Muscle of leg (tissue), 11 donors: ENCODE results near the gene GPAM. TPM values are rescaled to one million over a fixed set of nuclear protein-coding genes. Genes with fewer than 3 reads are reported as not detected.

Experiments used
- DNase-seq: peaks from one replicate; pipeline ENCODE4 v3.0.0; 2013
- H3K27ac ChIP-seq: one replicate; pipeline ENCODE4 v1.5.1; 2013; ENCODE audit warnings: mild to moderate bottlenecking, low read length, control low read depth
- H3K27me3 ChIP-seq: one replicate; pipeline ENCODE4 v1.6.1; 2013; ENCODE audit warnings: low read length; ENCODE audit not compliant: control insufficient read depth, insufficient read depth
- H3K36me3 ChIP-seq: one replicate; pipeline ENCODE4 v1.6.1; 2013; ENCODE audit warnings: low read length; ENCODE audit not compliant: control insufficient read depth, insufficient read depth
- H3K4me1 ChIP-seq: one replicate; pipeline ENCODE4 v1.6.1; 2013; ENCODE audit warnings: low read length; ENCODE audit not compliant: control insufficient read depth, insufficient read depth
- H3K4me3 ChIP-seq: one replicate; pipeline ENCODE4 v1.5.1; 2013; ENCODE audit warnings: low read length, control low read depth
- H3K9me3 ChIP-seq: replicated peaks from 2 replicates; pipeline ENCODE4 v1.6.1; 2013; ENCODE audit warnings: low read depth, low read length; ENCODE audit not compliant: control insufficient read depth
- WGBS: methylation state at CpG from one replicate; pipeline ENCODE4 v1.1.5; 2013; ENCODE audit warnings: missing lambda C conversion rate; ENCODE audit not compliant: insufficient coverage; 5-methylcytosine and 5-hydroxymethylcytosine counted together
- polyA plus RNA-seq, 8 donors: library from polyadenylated mRNA; unstranded; fragments of 120-200 nt; gene quantifications; one replicate each; pipeline versions ENCODE4 v1.2.1 to v1.2.3, GENCODE V29; 2013; ENCODE audit warnings: inconsistent platforms in 1 of 8, low replicate concordance in 1 of 8; ENCODE audit not compliant: insufficient read length in 8 of 8, insufficient read depth in 1 of 8
- total RNA-seq: library from RNA; stranded (reverse); fragments of 120-200 nt; gene quantifications from one replicate; pipeline ENCODE4 v1.2.4, GENCODE V29; 2013

The GPAM gene
- total and polyA plus RNA-seq, 9 donors: 7.0 to 14.9 (median 10.4) TPM

GRCh38 chr10:112140110-112140970 lies 43.2 kb downstream of the GPAM start:
- H3K4me3 ChIP-seq: no peak overlapping the region
- DNase-seq: peak; percentile 55
- H3K36me3 ChIP-seq: no peaks in the 10 kb centered on the region
- H3K9me3 ChIP-seq: no peaks in the 10 kb centered on the region
- H3K4me1 ChIP-seq: peaks cover 11% of the 10 kb centered on the region
- H3K27ac ChIP-seq: no peak overlapping the region
- no peaks in the 10 kb centered on the region for H3K27me3 ChIP-seq
- WGBS: 19% methylated on average over 9 of the region's 11 CpGs

- 86% methylated on average over 4 of the region's 7 CpGs for WGBS
- H3K27me3 ChIP-seq: no peaks in the 10 kb centered on the region
- no peaks in the 10 kb centered on the region for H3K36me3 ChIP-seq
- DNase-seq: no peak
- H3K4me3 ChIP-seq: no peak overlapping the region
- no peak overlapping the region for H3K27ac ChIP-seq
- no peaks in the 10 kb centered on the region for H3K9me3 ChIP-seq
- H3K4me1 ChIP-seq: peaks cover 11% of the 10 kb centered on the region
These were observed 44.4 kb downstream of the GPAM start for GRCh38 chr10:112139176-112139575.

- Histone ChIP-seq H3K9me3 (no peaks in the 10 kb centered on the region), H3K27me3 (no peaks in the 10 kb centered on the region), H3K4me3 (no peak overlapping the region), H3K4me1 (peaks cover 15% of the 10 kb centered on the region), H3K27ac (no peak overlapping the region), H3K36me3 (no peaks in the 10 kb centered on the region)
- 34% methylated on average over 7 of the region's 13 CpGs for WGBS
- DNase-seq: peak; percentile 70
These were observed 46.2 kb downstream of the GPAM start for GRCh38 chr10:112137154-112137987.

DNA sequence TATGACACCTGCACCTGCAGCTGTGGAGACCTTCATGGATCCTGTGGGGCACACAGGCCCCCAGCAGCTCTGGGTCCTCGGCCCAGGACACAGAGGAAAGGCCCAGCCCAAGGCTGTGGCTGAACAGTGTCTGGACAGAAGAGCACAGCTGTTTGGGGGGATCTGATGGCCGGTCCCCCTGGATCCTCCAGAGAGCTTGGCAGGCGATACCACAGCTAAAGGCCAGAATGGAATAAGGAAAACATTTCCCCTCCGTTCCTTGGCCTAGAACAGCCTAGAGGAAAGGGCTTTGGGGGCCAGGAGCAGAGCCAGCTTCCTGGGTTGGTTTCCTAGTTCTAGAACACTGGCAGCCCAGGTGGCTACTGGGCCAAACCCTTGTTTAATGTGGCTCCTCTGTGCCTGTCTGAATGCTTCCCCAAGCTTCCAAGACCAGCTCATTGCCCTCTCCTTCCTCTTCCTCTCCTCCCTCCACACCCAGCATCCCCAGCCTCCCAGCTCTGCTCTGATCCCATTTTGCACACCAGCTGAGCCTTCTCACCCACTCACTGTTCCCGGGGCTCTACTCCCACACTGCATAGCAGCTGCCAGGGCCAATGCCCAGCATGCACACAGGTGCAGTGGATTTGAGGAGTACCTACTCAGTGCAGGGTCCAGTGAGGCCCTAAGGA lies 46.9 kb downstream of the GPAM start:
- Histone ChIP-seq H3K36me3 (no peaks in the 10 kb centered on the region), H3K27me3 (no peaks in the 10 kb centered on the region), H3K4me3 (no peak overlapping the region), H3K4me1 (peaks cover 19% of the 10 kb centered on the region), H3K27ac (no peak overlapping the region), H3K9me3 (no peaks in the 10 kb centered on the region)
- DNase-seq: peak; percentile 65
- WGBS: 43% methylated on average over 4 of the region's 5 CpGs

DNA sequence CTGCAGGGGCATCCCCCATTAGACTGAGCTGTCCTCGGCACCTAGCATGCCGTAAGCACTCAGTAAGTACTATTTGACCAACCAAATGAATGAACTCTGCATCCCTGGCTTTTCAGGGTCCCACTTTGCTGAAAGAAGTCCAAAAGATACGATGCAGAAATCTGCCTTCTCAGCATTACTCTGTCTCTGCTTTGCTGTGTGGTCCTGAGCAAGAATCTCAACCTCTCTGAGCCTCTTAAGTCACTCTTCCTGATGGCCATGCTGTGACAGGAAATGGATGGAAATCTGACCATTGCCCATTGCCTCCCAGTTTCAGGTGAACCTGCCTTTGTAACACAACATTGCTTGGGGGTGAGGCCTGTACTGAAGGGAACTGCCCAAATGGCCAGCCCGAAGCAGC lies 48.0 kb downstream of the GPAM start:
- H3K27ac ChIP-seq: no peak overlapping the region
- H3K27me3 ChIP-seq: no peaks in the 10 kb centered on the region
- H3K4me1 ChIP-seq: peaks cover 28% of the 10 kb centered on the region
- no peaks in the 10 kb centered on the region for H3K9me3 ChIP-seq
- H3K36me3 ChIP-seq: no peaks in the 10 kb centered on the region
- no peak for DNase-seq
- 86% methylated on average over 3 of the region's 4 CpGs for WGBS
- no peak overlapping the region for H3K4me3 ChIP-seq

DNA sequence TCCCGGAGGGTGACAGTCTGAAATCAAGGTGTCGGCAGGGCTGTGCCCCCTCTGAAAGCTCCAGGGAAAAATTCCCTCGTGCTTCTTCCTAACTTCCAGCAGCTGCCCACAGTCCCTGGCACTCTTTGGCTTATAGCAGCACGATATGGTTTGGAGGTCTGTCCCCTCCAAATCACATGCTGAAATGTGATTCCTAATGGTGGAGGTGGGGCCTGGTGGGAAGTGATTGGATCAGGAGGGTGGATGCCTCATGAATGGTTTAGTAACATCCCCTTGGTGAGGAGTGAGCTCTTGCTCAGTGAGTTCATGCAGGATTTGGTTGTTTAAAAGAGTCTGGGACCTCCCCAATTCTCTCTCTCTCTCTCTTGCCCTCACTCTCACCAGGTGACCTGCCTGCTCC lies 51.1 kb downstream of the GPAM start:
- Histone ChIP-seq H3K27me3 (no peaks in the 10 kb centered on the region), H3K9me3 (no peaks in the 10 kb centered on the region), H3K4me3 (no peak overlapping the region), H3K27ac (no peak overlapping the region), H3K4me1 (peaks cover 28% of the 10 kb centered on the region), H3K36me3 (no peaks in the 10 kb centered on the region)
- no CpG with 5 or more reads among the region's 4 CpGs for WGBS
- DNase-seq: no peak

GRCh38 chr10:112131996-112132395 lies 51.6 kb downstream of the GPAM start:
- peaks cover 24% of the 10 kb centered on the region for H3K4me1 ChIP-seq
- H3K9me3 ChIP-seq: no peaks in the 10 kb centered on the region
- no peaks in the 10 kb centered on the region for H3K27me3 ChIP-seq
- no peak overlapping the region for H3K4me3 ChIP-seq
- 50% methylated on average over 2 of the region's 3 CpGs for WGBS
- H3K36me3 ChIP-seq: no peaks in the 10 kb centered on the region
- peak; percentile 39 for DNase-seq
- H3K27ac ChIP-seq: peak overlapping the region; percentile 29

GRCh38 chr10:112131346-112131745 lies 52.2 kb downstream of the GPAM start:
- Histone ChIP-seq H3K36me3 (no peaks in the 10 kb centered on the region), H3K27me3 (no peaks in the 10 kb centered on the region), H3K4me3 (no peak overlapping the region), H3K27ac (peak overlapping the region; percentile 29), H3K4me1 (peaks cover 19% of the 10 kb centered on the region), H3K9me3 (no peaks in the 10 kb centered on the region)
- peak; percentile 48 for DNase-seq
- WGBS: 38% methylated on average over 10 of the region's 11 CpGs

DNA sequence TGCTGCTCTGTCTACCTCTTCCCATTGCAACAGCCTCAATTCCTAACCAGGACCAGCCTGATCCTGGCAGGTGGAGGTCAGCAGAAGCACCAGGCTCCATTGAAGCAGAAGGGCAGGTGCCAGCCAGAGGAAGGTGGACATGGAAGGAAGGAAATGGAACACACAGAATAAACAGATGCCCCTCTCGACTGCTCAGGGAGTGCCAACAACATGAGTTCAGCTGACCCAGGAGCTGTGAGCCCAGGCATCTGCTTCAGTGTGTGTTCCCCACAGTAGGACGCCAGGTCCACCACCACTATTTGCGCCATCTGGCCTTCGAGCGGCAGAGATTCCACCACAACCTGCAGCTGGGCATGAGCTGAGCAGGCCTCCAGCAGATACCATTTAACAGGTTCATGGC lies 56.7 kb downstream of the GPAM start:
- no peak overlapping the region for H3K4me3 ChIP-seq
- no peaks in the 10 kb centered on the region for H3K27me3 ChIP-seq
- peaks cover 10% of the 10 kb centered on the region for H3K4me1 ChIP-seq
- DNase-seq: no peak
- H3K9me3 ChIP-seq: no peaks in the 10 kb centered on the region
- H3K36me3 ChIP-seq: no peaks in the 10 kb centered on the region
- WGBS: 90% methylated on average over 5 of the region's 5 CpGs
- H3K27ac ChIP-seq: no peak overlapping the region

- no peak overlapping the region for H3K27ac ChIP-seq
- 54% methylated on average over 4 of the region's 5 CpGs for WGBS
- no peak overlapping the region for H3K4me3 ChIP-seq
- peaks cover 4% of the 10 kb centered on the region for H3K4me1 ChIP-seq
- H3K36me3 ChIP-seq: no peaks in the 10 kb centered on the region
- DNase-seq: no peak
- no peaks in the 10 kb centered on the region for H3K9me3 ChIP-seq
- no peaks in the 10 kb centered on the region for H3K27me3 ChIP-seq
These were observed 57.4 kb downstream of the GPAM start for GRCh38 chr10:112126172-112126571.
